IgD-negative memory B cell (primary cell): Measurements from ENCODE around the gene ANAPC10. TPM values are rescaled to one million over a fixed set of nuclear protein-coding genes. Genes with fewer than 3 reads are reported as not detected.

Source experiments
- H3K27ac Mint-ChIP-seq, 3 donors: one replicate each; pipeline ENCODE4 v1.8.0; 2020 to 2022; ENCODE audit warnings: mild to moderate bottlenecking in 3 of 3, mixed read lengths in 3 of 3, moderate library complexity in 1 of 3
- H3K27me3 Mint-ChIP-seq: one replicate; pipeline ENCODE4 v1.8.0; 2021; ENCODE audit warnings: mixed read lengths
- H3K36me3 Mint-ChIP-seq: one replicate; pipeline ENCODE4 v1.8.0; 2020; ENCODE audit warnings: mild to moderate bottlenecking, mixed read lengths
- H3K4me1 Mint-ChIP-seq, 3 donors: one replicate each; pipeline ENCODE4 v1.8.0; 2020 to 2022; ENCODE audit warnings: mixed read lengths in 3 of 3, mild to moderate bottlenecking in 1 of 3
- H3K4me3 Mint-ChIP-seq, 4 donors: one replicate each; pipeline ENCODE4 v1.8.0; 2020 to 2022; ENCODE audit warnings: mild to moderate bottlenecking in 4 of 4, mixed read lengths in 4 of 4, moderate library complexity in 3 of 4
- H3K9me3 Mint-ChIP-seq, 3 donors: one replicate each; pipeline ENCODE4 v1.8.0; 2020 to 2021; ENCODE audit warnings: mixed read lengths in 3 of 3, mild to moderate bottlenecking in 1 of 3
- polyA plus RNA-seq: library from polyadenylated mRNA; unstranded; fragments of 300-500 nt; fragmentation: Illumina TruSeq; gene quantifications from one replicate; pipeline ENCODE4 v1.2.3, GENCODE V29; 2021

Gene ANAPC10
- polyA plus RNA-seq, 1 donor from 2014 or later, result 24.9 TPM

GRCh38 chr4:145097331-145097820, 620 bp downstream of the ANAPC10 start:
- H3K4me1 Mint-ChIP-seq, result peaks cover 26 to 38% (median 32%) of the 10 kb centered on the region in 3 donors
- peak overlapping the region; percentile 93 to 99 (median 97) for H3K27ac Mint-ChIP-seq
- H3K27me3 Mint-ChIP-seq, result no peaks in the 10 kb centered on the region
- peak overlapping the region; percentile 89 to 99 (median 96) for H3K4me3 Mint-ChIP-seq
- peaks cover 0 to 1% (median 0%) of the 10 kb centered on the region in 3 donors for H3K9me3 Mint-ChIP-seq
- H3K36me3 Mint-ChIP-seq, result peaks cover 27% of the 10 kb centered on the region

- H3K9me3 Mint-ChIP-seq, result peaks cover 0 to 1% (median 0%) of the 10 kb centered on the region in 3 donors
- H3K4me1 Mint-ChIP-seq, result peaks cover 15 to 30% (median 29%) of the 10 kb centered on the region in 3 donors
- H3K36me3 Mint-ChIP-seq, result peaks cover 29% of the 10 kb centered on the region
Observed at GRCh38 chr4:145093638-145094037, 4.4 kb downstream of the ANAPC10 start.

GRCh38 chr4:145090380-145090779, 7.6 kb downstream of the ANAPC10 start:
- H3K4me1 Mint-ChIP-seq, result peaks cover 13 to 18% (median 16%) of the 10 kb centered on the region in 3 donors
- peaks cover 30% of the 10 kb centered on the region for H3K36me3 Mint-ChIP-seq
- H3K27me3 Mint-ChIP-seq, result no peaks in the 10 kb centered on the region
- peaks cover 0 to 1% (median 0%) of the 10 kb centered on the region in 3 donors for H3K9me3 Mint-ChIP-seq
- H3K4me3 Mint-ChIP-seq, result no peak overlapping the region
- no peak overlapping the region for H3K27ac Mint-ChIP-seq

More at GRCh38 chr4:145093638-145094037, 4.4 kb downstream of the ANAPC10 start:
- no peak overlapping the region for H3K4me3 Mint-ChIP-seq
- H3K27ac Mint-ChIP-seq, result no peak overlapping the region
- no peaks in the 10 kb centered on the region for H3K27me3 Mint-ChIP-seq

GRCh38 chr4:145083891-145084605, 13.9 kb downstream of the ANAPC10 start:
- Mint-ChIP-seq H3K27ac (no peak overlapping the region), H3K36me3 (peaks cover 8% of the 10 kb centered on the region), H3K4me1 (peaks cover 0 to 15% (median 1%) of the 10 kb centered on the region in 3 donors), H3K4me3 (no peak overlapping the region), H3K27me3 (no peaks in the 10 kb centered on the region), H3K9me3 (no peaks in the 10 kb centered on the region)

- Mint-ChIP-seq H3K4me1 (peaks cover 0 to 8% (median 2%) of the 10 kb centered on the region in 3 donors), H3K4me3 (no peak overlapping the region), H3K27ac (no peak overlapping the region), H3K36me3 (peaks cover 20% of the 10 kb centered on the region), H3K27me3 (no peaks in the 10 kb centered on the region), H3K9me3 (peaks cover 0 to 4% (median 0%) of the 10 kb centered on the region in 3 donors)
Observed at GRCh38 chr4:145081756-145082155, 16.2 kb downstream of the ANAPC10 start.

GRCh38 chr4:145076469-145076855, 21.5 kb downstream of the ANAPC10 start:
- no peak overlapping the region for H3K4me3 Mint-ChIP-seq
- H3K4me1 Mint-ChIP-seq, result peaks cover 0 to 8% (median 6%) of the 10 kb centered on the region in 3 donors
- H3K9me3 Mint-ChIP-seq, result peaks cover 0 to 4% (median 0%) of the 10 kb centered on the region in 3 donors
- H3K27me3 Mint-ChIP-seq, result no peaks in the 10 kb centered on the region
- H3K36me3 Mint-ChIP-seq, result peaks cover 25% of the 10 kb centered on the region
- no peak overlapping the region for H3K27ac Mint-ChIP-seq

- Mint-ChIP-seq H3K27ac (no peak overlapping the region), H3K27me3 (no peaks in the 10 kb centered on the region), H3K4me1 (peaks cover 0 to 8% (median 6%) of the 10 kb centered on the region in 3 donors), H3K9me3 (peaks cover 0 to 4% (median 0%) of the 10 kb centered on the region in 3 donors), H3K4me3 (no peak overlapping the region), H3K36me3 (peaks cover 27% of the 10 kb centered on the region)
Observed at GRCh38 chr4:145075742-145076468, 22.1 kb downstream of the ANAPC10 start.

- Mint-ChIP-seq H3K27ac (no peak overlapping the region), H3K9me3 (no peaks in the 10 kb centered on the region)
Observed at GRCh38 chr4:145071560-145071959, 26.4 kb downstream of the ANAPC10 start.

GRCh38 chr4:145069361-145069760, 28.6 kb downstream of the ANAPC10 start:
- Mint-ChIP-seq H3K27me3 (no peaks in the 10 kb centered on the region), H3K4me1 (peaks cover 0 to 8% (median 0%) of the 10 kb centered on the region in 3 donors), H3K27ac (no peak overlapping the region), H3K36me3 (peaks cover 6% of the 10 kb centered on the region), H3K9me3 (no peaks in the 10 kb centered on the region), H3K4me3 (no peak overlapping the region)

More at GRCh38 chr4:145071560-145071959, 26.4 kb downstream of the ANAPC10 start:
- Mint-ChIP-seq H3K36me3 (peaks cover 6% of the 10 kb centered on the region), H3K27me3 (no peaks in the 10 kb centered on the region), H3K4me1 (peaks cover 0 to 7% (median 2%) of the 10 kb centered on the region in 3 donors), H3K4me3 (no peak overlapping the region)

GRCh38 chr4:145066063-145066501, 31.9 kb downstream of the ANAPC10 start:
- Mint-ChIP-seq H3K27me3 (no peaks in the 10 kb centered on the region), H3K4me3 (no peak overlapping the region), H3K36me3 (peaks cover 2% of the 10 kb centered on the region), H3K9me3 (no peaks in the 10 kb centered on the region), H3K4me1 (peaks cover 0 to 3% (median 0%) of the 10 kb centered on the region in 3 donors), H3K27ac (peak overlapping the region in 2 of 3 donors; percentile 5 to 16)

GRCh38 chr4:145061318-145061920, 36.6 kb downstream of the ANAPC10 start:
- Mint-ChIP-seq H3K27me3 (no peaks in the 10 kb centered on the region), H3K4me1 (peaks cover 0 to 3% (median 0%) of the 10 kb centered on the region in 3 donors), H3K9me3 (no peaks in the 10 kb centered on the region), H3K36me3 (peaks cover 2% of the 10 kb centered on the region), H3K4me3 (peak overlapping the region in 1 of 4 donors; percentile 25), H3K27ac (peak overlapping the region in 1 of 3 donors; percentile 23)

GRCh38 chr4:145058256-145058655, 39.7 kb downstream of the ANAPC10 start:
- Mint-ChIP-seq H3K27ac (no peak overlapping the region), H3K4me3 (no peak overlapping the region)

GRCh38 chr4:145056325-145057130, 41.5 kb downstream of the ANAPC10 start:
- no peaks in the 10 kb centered on the region for H3K27me3 Mint-ChIP-seq
- H3K4me3 Mint-ChIP-seq, result no peak overlapping the region
- no peak overlapping the region for H3K27ac Mint-ChIP-seq
- peaks cover 0 to 2% (median 0%) of the 10 kb centered on the region in 3 donors for H3K4me1 Mint-ChIP-seq
- H3K9me3 Mint-ChIP-seq, result no peaks in the 10 kb centered on the region
- H3K36me3 Mint-ChIP-seq, result peaks cover 5% of the 10 kb centered on the region

More at GRCh38 chr4:145058256-145058655, 39.7 kb downstream of the ANAPC10 start:
- Mint-ChIP-seq H3K4me1 (peaks cover 0 to 2% (median 0%) of the 10 kb centered on the region in 3 donors), H3K27me3 (no peaks in the 10 kb centered on the region), H3K9me3 (no peaks in the 10 kb centered on the region), H3K36me3 (peaks cover 5% of the 10 kb centered on the region)
